ENCODE results near the gene PTPRD. TPM values are rescaled to one million over a fixed set of nuclear protein-coding genes. Genes with fewer than 3 reads are reported as not detected.

PTPRD gene
- total RNA-seq, 1 experiment from 2014 or later: 0.02 TPM

DNA sequence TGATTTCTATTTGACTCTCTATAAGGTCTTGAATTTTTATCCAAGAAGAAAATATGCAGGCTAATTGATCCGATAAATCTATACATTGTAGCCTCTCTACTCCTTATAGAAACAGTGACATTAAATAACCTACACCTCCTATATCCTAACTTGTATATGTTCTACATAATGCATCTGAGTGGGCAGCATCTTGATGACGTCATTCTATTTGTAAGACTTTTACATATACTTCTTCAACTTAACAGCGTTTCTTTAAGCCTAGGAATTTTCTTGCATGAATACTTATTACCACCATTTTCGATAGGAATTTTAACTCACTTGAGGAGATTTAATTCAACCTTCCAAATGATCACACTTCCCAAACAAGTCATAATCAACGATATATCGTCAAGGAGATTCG is 869.0 kb downstream of the PTPRD start:
- POLR2A ChIA-PET: no interaction called here
- Histone ChIP-seq H3K27me3 (ENCODE audit: insufficient read depth, low read length) (no peaks in the 10 kb centered on the region), H3K27ac (ENCODE audit: low read depth, low read length) (no peak overlapping the region), H3K4me3 (replicated peaks in 1 of 2; ENCODE audit: low read depth in 1 of 2, low read length in 2 of 2) (no peak overlapping the region), H3K9me3 (ENCODE audit: control insufficient read depth in 1 of 2, insufficient read depth in 1 of 2, low read depth in 1 of 2, low read length in 2 of 2) (peaks cover 12 to 13% of the 10 kb centered on the region in 2 experiments; a peak in 2 of 4 replicates), H3K36me3 (ENCODE audit: control insufficient read depth in 1 of 2, insufficient read depth in 2 of 2, low read length in 2 of 2) (no peaks in the 10 kb centered on the region), H3K4me1 (ENCODE audit: control insufficient read depth in 1 of 2, insufficient read depth in 2 of 2, low read length in 2 of 2) (no peaks in the 10 kb centered on the region), H3K4me2 (ENCODE audit: low read length) (no peak overlapping the region), H3K9ac (ENCODE audit: low read length) (no peak overlapping the region), H4K20me1 (ENCODE audit: insufficient read depth) (no peaks in the 10 kb centered on the region), H3K9me2 (ENCODE audit: insufficient read depth) (no peaks in the 10 kb centered on the region), H3K79me2 (ENCODE audit: insufficient read depth, low read length) (no peaks in the 10 kb centered on the region), H2AFZ (ENCODE audit: low read depth, low read length, poor library complexity, severe bottlenecking) (no peak overlapping the region)
- no peak for DNase-seq (ENCODE audit: low read depth, low spot score)
- RAD21 ChIA-PET (ENCODE audit: low non-redundant PET in 1 of 2, low total read pairs in 2 of 2, uncharacterized antibody in 2 of 2, unreplicated experiment in 2 of 2): no interaction called here
- BruUV-seq (replicated peaks): no TSS peak
- intact Hi-C loops (cut with micrococcal nuclease): no loop called here
- CTCF ChIA-PET: no interaction called here
- no peak for ATAC-seq
- TF ChIP-seq SP1 (IDR thresholded peaks at IDR 0.05; ENCODE audit: low read depth) (no peak), ZNF274 (IDR thresholded peaks at IDR 0.05; ENCODE audit: low read depth, low read length) (no peak), JUND (IDR thresholded peaks at IDR 0.05) (no peak), ZBTB33 (IDR thresholded peaks at IDR 0.05; ENCODE audit: extremely low read depth, insufficient replicate concordance, low read length) (no peak), POLR2A (IDR thresholded peaks at IDR 0.05; ENCODE audit: borderline replicate concordance, extremely low read depth, insufficient read depth, insufficient read length) (no peak), YY1 (IDR thresholded peaks at IDR 0.05; ENCODE audit: extremely low read depth, insufficient replicate concordance, low read depth, low read length) (no peak), EZH2 (IDR thresholded peaks at IDR 0.05) (no peak), SRF (IDR thresholded peaks at IDR 0.05; ENCODE audit: low read depth) (no peak), TCF7L2 (IDR thresholded peaks at IDR 0.05; ENCODE audit: borderline replicate concordance, extremely low read depth, insufficient read depth, insufficient read length) (no peak)

DNA sequence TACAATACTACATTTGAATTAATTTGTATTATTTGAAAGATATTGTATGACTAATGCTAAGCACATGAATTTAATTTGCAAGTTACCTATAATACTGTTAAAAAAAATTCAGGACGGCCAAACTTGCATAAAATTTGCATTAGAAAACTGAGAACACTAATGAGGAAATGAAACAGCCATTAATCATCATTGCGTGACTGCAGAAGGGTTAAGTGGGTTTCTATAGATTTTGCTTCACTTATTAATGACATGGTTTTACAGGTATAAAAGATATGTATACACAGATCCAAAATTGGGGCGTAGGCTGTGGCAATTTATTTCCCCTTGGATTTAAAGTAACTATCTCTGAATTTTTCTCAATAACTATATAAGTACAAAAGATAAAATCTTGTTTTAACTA is 882.6 kb downstream of the PTPRD start:
- BruUV-seq (replicated peaks): no TSS peak
- RAD21 ChIA-PET (ENCODE audit: low non-redundant PET in 1 of 2, low total read pairs in 2 of 2, uncharacterized antibody in 2 of 2, unreplicated experiment in 2 of 2): no interaction called here
- H3K79me2 ChIP-seq (ENCODE audit: insufficient read depth, low read length): no peaks in the 10 kb centered on the region
- no peak for ATAC-seq
- no peaks in the 10 kb centered on the region for H3K9me2 ChIP-seq (ENCODE audit: insufficient read depth)
- no peak overlapping the region for H2AFZ ChIP-seq (ENCODE audit: low read depth, low read length, poor library complexity, severe bottlenecking)
- H3K4me2 ChIP-seq (ENCODE audit: low read length): no peak overlapping the region
- H3K9ac ChIP-seq (ENCODE audit: low read length): no peak overlapping the region
- no peaks in the 10 kb centered on the region for H3K36me3 ChIP-seq (ENCODE audit: control insufficient read depth in 1 of 2, insufficient read depth in 2 of 2, low read length in 2 of 2)
- CTCF ChIA-PET: no interaction called here
- H3K27me3 ChIP-seq (ENCODE audit: insufficient read depth, low read length): no peaks in the 10 kb centered on the region
- H3K4me1 ChIP-seq (ENCODE audit: control insufficient read depth in 1 of 2, insufficient read depth in 2 of 2, low read length in 2 of 2): no peaks in the 10 kb centered on the region
- intact Hi-C loops (cut with micrococcal nuclease): no loop called here
- H3K4me3 ChIP-seq (replicated peaks in 1 of 2; ENCODE audit: low read depth in 1 of 2, low read length in 2 of 2): no peak overlapping the region
- peaks cover 8 to 33% of the 10 kb centered on the region in 2 experiments; a peak in 2 of 4 replicates for H3K9me3 ChIP-seq (ENCODE audit: control insufficient read depth in 1 of 2, insufficient read depth in 1 of 2, low read depth in 1 of 2, low read length in 2 of 2)
- POLR2A ChIA-PET: no interaction called here
- H4K20me1 ChIP-seq (ENCODE audit: insufficient read depth): no peaks in the 10 kb centered on the region
- no peak overlapping the region for H3K27ac ChIP-seq (ENCODE audit: low read depth, low read length)
- no peak for DNase-seq (ENCODE audit: low read depth, low spot score)
- TF ChIP-seq POLR2A (IDR thresholded peaks at IDR 0.05; ENCODE audit: borderline replicate concordance, extremely low read depth, insufficient read depth, insufficient read length) (no peak), MAX (IDR thresholded peaks at IDR 0.05) (no peak), RAD21 (IDR thresholded peaks at IDR 0.05; ENCODE audit: low read depth) (no peak), ZNF274 (IDR thresholded peaks at IDR 0.05; ENCODE audit: low read depth, low read length) (no peak), JUND (IDR thresholded peaks at IDR 0.05) (no peak), CEBPB (IDR thresholded peaks at IDR 0.05; ENCODE audit: low read depth) (no peak), EZH2phosphoT487 (IDR thresholded peaks at IDR 0.05; ENCODE audit: borderline replicate concordance) (no peak)
- TF ChIP-seq, protein P1, sequence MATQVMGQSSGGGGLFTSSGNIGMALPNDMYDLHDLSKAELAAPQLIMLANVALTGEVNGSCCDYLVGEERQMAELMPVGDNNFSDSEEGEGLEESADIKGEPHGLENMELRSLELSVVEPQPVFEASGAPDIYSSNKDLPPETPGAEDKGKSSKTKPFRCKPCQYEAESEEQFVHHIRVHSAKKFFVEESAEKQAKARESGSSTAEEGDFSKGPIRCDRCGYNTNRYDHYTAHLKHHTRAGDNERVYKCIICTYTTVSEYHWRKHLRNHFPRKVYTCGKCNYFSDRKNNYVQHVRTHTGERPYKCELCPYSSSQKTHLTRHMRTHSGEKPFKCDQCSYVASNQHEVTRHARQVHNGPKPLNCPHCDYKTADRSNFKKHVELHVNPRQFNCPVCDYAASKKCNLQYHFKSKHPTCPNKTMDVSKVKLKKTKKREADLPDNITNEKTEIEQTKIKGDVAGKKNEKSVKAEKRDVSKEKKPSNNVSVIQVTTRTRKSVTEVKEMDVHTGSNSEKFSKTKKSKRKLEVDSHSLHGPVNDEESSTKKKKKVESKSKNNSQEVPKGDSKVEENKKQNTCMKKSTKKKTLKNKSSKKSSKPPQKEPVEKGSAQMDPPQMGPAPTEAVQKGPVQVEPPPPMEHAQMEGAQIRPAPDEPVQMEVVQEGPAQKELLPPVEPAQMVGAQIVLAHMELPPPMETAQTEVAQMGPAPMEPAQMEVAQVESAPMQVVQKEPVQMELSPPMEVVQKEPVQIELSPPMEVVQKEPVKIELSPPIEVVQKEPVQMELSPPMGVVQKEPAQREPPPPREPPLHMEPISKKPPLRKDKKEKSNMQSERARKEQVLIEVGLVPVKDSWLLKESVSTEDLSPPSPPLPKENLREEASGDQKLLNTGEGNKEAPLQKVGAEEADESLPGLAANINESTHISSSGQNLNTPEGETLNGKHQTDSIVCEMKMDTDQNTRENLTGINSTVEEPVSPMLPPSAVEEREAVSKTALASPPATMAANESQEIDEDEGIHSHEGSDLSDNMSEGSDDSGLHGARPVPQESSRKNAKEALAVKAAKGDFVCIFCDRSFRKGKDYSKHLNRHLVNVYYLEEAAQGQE (IDR thresholded peaks at IDR 0.05; ENCODE audit: low read depth): no peak
